Bone marrow (tissue), 2 donors: ENCODE data around the gene COL26A1.
"Not testable (repeated sequence)": the region's sequence is repeated elsewhere in the genome, so short reads cannot be mapped to it uniquely, and the experiment has no call there.

Experiments
- DNase-seq, 2 donors: peaks; one replicate each; lab custom pipeline; 2025; lab: John Stamatoyannopoulos, UW

Gene COL26A1

GRCh38 chr7:101598422-101598985 is 235.8 kb downstream of the COL26A1 start:
- no peak for DNase-seq

DNA sequence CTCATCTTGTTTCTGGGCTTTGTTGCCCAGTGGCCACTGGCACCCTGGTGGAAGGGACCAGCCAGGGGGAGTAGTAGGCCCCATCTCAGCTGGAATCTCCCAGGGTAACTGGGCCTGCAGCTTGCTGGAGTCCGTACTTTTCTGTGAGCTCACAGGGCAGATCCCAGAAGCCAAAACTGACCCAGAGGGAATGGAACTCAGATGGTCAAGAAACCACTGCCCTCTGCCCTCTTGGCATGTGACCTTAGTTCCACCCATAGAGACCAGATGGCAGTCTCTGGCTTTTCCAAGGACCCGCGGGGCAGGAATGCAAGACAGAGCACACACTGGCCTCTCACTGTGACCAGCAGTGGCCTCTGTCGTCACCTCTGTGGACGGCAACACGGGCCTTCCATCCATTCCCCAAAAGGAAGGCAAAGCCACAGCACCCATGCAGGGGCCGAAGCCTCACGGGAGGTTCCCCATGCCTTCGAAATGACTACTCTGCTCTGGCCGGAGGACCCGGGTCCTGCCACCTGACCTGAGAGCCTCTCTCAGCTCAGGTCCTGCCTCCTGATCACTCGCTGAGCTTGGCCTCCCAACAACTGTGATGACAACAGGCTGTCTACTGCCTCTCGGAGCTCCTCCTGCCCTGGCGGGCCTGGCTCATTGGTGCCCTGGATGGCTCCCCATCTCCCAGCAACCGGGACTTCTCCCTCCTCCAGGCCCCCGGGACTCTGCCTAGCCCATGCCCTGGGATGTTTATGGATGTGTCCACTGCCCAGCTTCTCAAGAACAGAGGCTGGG is 236.5 kb downstream of the COL26A1 start:
- DNase-seq, result no peak

DNA sequence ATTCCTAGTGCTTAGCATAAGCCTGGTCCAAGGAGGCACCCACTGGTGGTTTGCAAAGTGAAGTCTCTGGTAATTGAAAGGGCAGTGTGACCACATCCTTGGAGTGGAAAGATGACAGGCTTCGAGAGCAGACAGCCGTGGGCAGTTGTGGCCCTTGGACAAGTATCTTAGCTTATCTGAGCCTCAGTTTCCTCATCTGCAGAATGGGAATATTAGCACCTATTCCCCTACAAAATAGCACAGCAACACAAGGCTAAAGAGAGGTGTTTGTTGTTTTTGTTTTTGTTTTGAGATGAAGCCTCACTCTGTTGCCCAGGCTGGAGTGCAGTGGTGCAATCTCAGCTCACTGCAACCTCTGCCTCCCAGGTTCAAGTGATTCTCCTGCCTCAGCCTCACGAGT is 237.1 kb downstream of the COL26A1 start:
- no peak for DNase-seq

DNA sequence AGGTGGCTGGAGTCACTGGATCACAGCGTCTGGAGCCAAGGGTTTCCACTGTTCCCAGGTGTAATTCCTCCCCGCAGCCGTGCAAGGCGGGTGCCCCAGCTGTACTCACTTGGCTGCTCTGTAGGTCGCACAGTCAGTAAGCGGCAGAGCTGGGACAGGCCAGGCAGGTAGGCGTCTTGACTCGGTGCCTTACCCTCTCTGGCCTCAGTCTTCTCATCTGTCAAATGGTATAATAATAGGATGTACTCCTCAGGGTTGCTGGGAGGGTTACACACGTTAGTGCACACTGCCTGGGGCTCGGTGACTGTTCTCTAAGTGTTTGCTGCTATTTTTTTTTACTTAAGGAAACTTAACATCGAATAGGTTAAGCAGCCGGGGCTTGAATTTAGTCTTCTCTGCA is 239.4 kb downstream of the COL26A1 start:
- no peak for DNase-seq

DNA sequence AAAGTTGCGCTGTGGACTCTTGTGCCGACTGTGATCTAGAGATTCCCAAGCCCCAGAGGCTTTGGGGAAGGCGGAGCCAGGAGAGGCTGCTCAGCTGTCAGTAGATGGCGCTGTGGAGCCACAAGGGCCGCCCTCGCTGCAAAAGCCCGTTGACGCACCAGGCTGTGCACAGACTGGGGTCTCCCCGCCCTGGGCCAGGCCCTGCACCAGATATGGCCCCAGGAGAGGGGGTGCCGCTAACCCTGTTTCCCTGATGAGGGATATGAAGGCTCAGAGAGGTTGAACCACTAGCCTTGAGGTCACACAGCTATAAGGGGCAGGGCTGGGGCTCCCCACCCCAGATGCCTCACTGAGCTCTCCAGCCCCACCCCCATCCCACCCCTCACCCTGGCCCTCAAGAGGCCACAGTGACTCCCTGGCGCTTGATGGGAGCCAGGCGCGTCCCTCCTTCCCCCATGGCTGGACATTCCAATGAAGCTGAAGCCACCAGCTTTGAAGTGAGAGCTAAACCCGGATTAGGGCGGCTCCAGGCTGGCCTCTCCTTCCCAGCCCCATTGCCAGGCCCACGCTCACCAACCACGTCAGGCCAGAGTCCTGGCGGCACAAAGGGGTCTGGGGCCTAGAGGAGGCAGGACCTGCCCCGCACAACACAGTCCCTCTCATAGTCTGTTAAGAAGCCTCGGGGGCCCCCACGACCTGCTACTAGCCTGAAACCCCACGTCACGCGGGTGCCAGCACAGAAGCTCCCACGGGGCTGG is 240.0 kb downstream of the COL26A1 start:
- peak; percentile 40 to 46 for DNase-seq

DNA sequence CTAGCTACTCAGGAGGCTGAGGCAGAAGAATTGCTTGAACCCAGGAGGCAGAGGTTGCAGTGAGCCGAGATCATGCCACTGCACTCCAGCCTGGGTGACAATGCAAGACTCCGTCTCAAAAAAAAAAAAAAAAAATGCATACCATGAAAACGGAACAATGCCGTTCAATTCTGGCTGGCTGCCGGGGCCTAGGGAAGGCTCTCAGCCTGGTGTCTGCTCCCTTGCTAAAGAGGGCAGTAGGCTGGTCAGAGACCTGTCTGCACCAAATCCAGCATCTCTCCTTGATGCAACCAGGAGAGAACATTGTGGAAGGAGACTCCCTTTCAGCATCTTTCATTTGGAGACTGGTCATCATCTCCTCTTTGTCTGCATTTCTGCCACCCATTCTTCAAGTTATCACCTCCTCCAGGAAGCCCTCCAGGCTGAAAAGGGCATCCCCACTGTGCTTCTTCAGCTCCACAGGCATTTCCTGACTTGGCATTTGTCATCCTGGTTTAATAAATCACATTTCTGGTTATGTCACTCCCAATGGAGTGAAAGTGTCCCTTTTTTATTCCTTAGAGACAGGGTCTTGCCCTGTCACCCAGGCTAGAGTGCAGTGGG is 241.8 kb downstream of the COL26A1 start:
- no peak for DNase-seq

GRCh38 chr7:101604934-101605332 is 242.3 kb downstream of the COL26A1 start:
- DNase-seq, result not testable (repeated sequence)

DNA sequence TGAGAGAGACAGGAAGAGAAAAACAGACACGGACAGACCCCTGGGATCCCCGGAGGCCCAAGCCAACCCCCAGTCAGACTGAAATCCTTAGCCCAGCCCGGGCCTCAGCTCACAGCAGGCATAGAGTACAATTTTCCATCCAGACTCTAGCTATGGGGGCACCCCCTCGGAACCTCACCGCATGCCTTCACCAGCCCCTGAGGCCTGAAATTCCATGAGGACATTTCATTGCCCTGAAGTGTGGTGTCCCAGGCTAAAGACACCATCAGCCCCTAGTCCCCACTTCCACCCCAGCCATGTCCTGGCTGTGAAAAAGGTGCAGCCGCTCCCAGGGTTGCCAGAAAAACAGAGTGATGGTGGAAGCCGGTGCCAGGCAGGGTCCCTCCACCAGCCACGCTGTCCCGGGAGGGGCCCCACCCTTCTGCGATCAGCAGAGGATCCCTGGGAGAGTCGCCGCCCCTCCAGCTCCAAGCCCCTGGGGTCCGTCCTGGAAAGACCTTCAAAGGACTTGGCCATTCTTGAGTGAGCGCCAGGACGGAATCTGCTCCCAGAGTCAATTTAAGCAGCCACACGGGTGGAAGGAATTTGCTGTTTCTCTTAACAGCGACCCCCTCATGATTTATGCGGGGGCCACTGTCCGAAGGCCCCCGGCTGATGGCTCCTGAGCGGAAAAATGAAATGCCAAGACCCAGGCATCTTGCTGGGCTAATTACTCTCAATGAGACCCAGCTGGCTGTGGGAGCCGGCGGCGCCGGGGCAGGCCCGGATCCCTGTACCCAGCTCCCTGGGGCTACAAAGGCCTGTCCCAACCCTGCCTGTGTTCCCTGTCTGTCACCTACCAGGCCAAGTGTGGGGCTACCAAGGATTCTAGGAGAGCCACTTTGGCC is 243.2 kb downstream of the COL26A1 start:
- no peak for DNase-seq

DNA sequence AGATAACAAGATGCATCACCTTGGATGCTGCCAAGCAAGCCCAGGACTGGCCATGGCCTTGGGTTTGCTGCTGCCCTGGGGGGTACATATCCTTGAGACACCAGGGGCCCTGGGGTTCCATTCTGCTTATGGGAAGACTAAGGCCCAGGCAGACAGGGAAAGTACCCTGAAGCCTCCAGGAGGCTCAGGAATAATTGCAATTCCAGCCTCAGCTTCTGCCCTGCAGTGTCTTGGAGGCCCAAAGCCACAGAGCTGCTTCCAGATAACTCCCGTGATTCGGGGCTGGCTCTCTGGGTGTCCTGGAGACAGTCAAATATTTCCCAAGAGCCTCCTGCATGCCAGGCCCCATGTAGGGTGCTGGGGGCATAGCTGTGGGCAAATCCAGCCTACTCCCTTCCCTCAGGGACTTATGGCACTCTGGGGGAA is 243.8 kb downstream of the COL26A1 start:
- no peak for DNase-seq
